ENCODE data around the gene NGFR.
A peak's percentile ranks its signal among the peaks of the same experiment; 100 is the strongest.

NGFR gene

GRCh38 chr17:49545806-49546545 is 50.9 kb downstream of the NGFR start:
- H3K36me3 ChIP-seq (ENCODE audit: control insufficient read depth in 2 of 2, insufficient read depth in 1 of 2, low read length in 2 of 2): no peaks in the 10 kb centered on the region
- H3K9me3 ChIP-seq (ENCODE audit: control insufficient read depth, insufficient read depth, low read depth, low read length): no peaks in the 10 kb centered on the region; the same call in 1 of the 2 replicates
- ChIA-PET POLR2A (no interaction called here), CTCF (interaction anchor here (2.4 to 6.7 kb wide), 3 partner anchors 11 to 110 kb away, joined by 8 to 52 read pairs (median 35); no protein-coding TSS in a partner anchor)
- H3K4me1 ChIP-seq (ENCODE audit: control insufficient read depth, insufficient read depth, low read length): no peaks in the 10 kb centered on the region
- no peak overlapping the region for H3K27ac ChIP-seq (ENCODE audit: extremely low read depth, low read depth, low read length)
- no peak overlapping the region for H3K4me3 ChIP-seq (ENCODE audit: low read depth, low read length)
- TF ChIP-seq PRDM10 (tag by site-specific recombination; IDR thresholded peaks at IDR 0.05) (no peak), SCRT2 (tag by site-specific recombination; IDR thresholded peaks at IDR 0.05) (peak; percentile 45; the same call in 1 of the 2 replicates)

- no peaks in the 10 kb centered on the region for H3K36me3 ChIP-seq (ENCODE audit: control insufficient read depth in 2 of 2, insufficient read depth in 1 of 2, low read length in 2 of 2)
- H3K9me3 ChIP-seq (ENCODE audit: control insufficient read depth, insufficient read depth, low read depth, low read length): no peaks in the 10 kb centered on the region
- ChIA-PET CTCF (interaction anchor here (0.7 to 6.7 kb wide), 8 partner anchors 9 to 805 kb away, joined by 3 to 52 read pairs (median 4); no protein-coding TSS in a partner anchor), POLR2A (interaction anchor here (0.6 kb wide), 1 partner anchor 130 kb away, joined by 6 read pairs; no protein-coding TSS in a partner anchor)
- H3K4me3 ChIP-seq (ENCODE audit: low read depth, low read length): no peak overlapping the region
- H3K27ac ChIP-seq (ENCODE audit: extremely low read depth, low read depth, low read length): no peak overlapping the region
- no peaks in the 10 kb centered on the region for H3K4me1 ChIP-seq (ENCODE audit: control insufficient read depth, insufficient read depth, low read length)
- no peak for TF ChIP-seq ZSCAN23 (tag by site-specific recombination; IDR thresholded peaks at IDR 0.05)
- TF ChIP-seq KLF7 (tag by site-specific recombination; IDR thresholded peaks at IDR 0.05; ENCODE audit: borderline replicate concordance): no peak
- 0 out of 2 replicates have a peak, but pooled peaks have one; percentile 30 for TF ChIP-seq ZNF10 (tag by site-specific recombination; IDR thresholded peaks at IDR 0.05)
Observed at GRCh38 chr17:49546546-49547535, 51.7 kb downstream of the NGFR start.

- Histone ChIP-seq H3K27ac (ENCODE audit: extremely low read depth, low read depth, low read length) (no peak overlapping the region), H3K4me3 (ENCODE audit: low read depth, low read length) (no peak overlapping the region), H3K4me1 (ENCODE audit: control insufficient read depth, insufficient read depth, low read length) (no peaks in the 10 kb centered on the region), H3K36me3 (ENCODE audit: control insufficient read depth in 2 of 2, insufficient read depth in 1 of 2, low read length in 2 of 2) (no peaks in the 10 kb centered on the region), H3K9me3 (ENCODE audit: control insufficient read depth, insufficient read depth, low read depth, low read length) (no peaks in the 10 kb centered on the region)
- ChIA-PET POLR2A (interaction anchor here (0.6 kb wide), 1 partner anchor 130 kb away, joined by 6 read pairs; no protein-coding TSS in a partner anchor), CTCF (interaction anchor here (0.7 to 6.7 kb wide), 8 partner anchors 9 to 805 kb away, joined by 3 to 52 read pairs (median 4); no protein-coding TSS in a partner anchor)
- TF ChIP-seq ZNF112 (tag by site-specific recombination; IDR thresholded peaks at IDR 0.05) (no peak), ZNF394 (tag by site-specific recombination; IDR thresholded peaks at IDR 0.05; ENCODE audit: borderline replicate concordance) (no peak), ZNF549 (tag by site-specific recombination; IDR thresholded peaks at IDR 0.05) (no peak), ZNF274 (IDR thresholded peaks at IDR 0.05; ENCODE audit: low read length) (no peak), ZNF274 (tag by site-specific recombination; IDR thresholded peaks at IDR 0.05; ENCODE audit: borderline replicate concordance) (no peak), ZFP41 (tag by site-specific recombination; IDR thresholded peaks at IDR 0.05; ENCODE audit: borderline replicate concordance) (no peak), ZNF518A (tag by site-specific recombination; conservative IDR thresholded peaks at IDR 0.05; ENCODE audit: low read depth) (no peak), ZNF639 (tag by site-specific recombination; IDR thresholded peaks at IDR 0.05) (no peak), SCRT2 (tag by site-specific recombination; IDR thresholded peaks at IDR 0.05) (no peak), ZNF660 (tag by site-specific recombination; IDR thresholded peaks at IDR 0.05) (no peak), ZNF416 (tag by site-specific recombination; IDR thresholded peaks at IDR 0.05) (no peak), MYNN (tag by site-specific recombination; IDR thresholded peaks at IDR 0.05; ENCODE audit: borderline replicate concordance) (no peak), OSR2 (tag by site-specific recombination; IDR thresholded peaks at IDR 0.05) (no peak)
Observed at GRCh38 chr17:49547566-49547965, 52.5 kb downstream of the NGFR start.

Data from HEK293 (cell line).